WTC11 (cell line): ENCODE data around the gene ARFGAP2. TPM values are rescaled to one million over a fixed set of nuclear protein-coding genes. Genes with fewer than 3 reads are reported as not detected.

Source experiments
- ATAC-seq: fragments of 200-7000 bp; cut with Tn5 transposase; 2 replicates; pipeline ENCODE4 v1.10.0; 2021; ENCODE audit warnings: mild to moderate bottlenecking, moderate library complexity
- CTCF ChIA-PET: fragments of 300-600 bp; sonication (Branson Sonifier 250); formaldehyde crosslinking; loops from one replicate; lab custom pipeline; 2021; ENCODE audit warnings: antibody characterized with exemption; lab: Charles Lee
- POLR2A ChIA-PET: fragments of 350-600 bp; sonication (Branson Sonifier 250); formaldehyde crosslinking; loops from one replicate; lab custom pipeline; 2021; ENCODE audit warnings: antibody characterized with exemption; lab: Charles Lee
- DNase-seq: peaks from one replicate; pipeline ENCODE4 v3.0.0; 2021; ENCODE audit warnings: low spot score
- H3K27ac Mint-ChIP-seq: 2 replicates; pipeline ENCODE4 v1.8.0; 2021; ENCODE audit warnings: mixed read lengths
- H3K27me3 Mint-ChIP-seq: 2 replicates; pipeline ENCODE4 v1.8.0; 2021; ENCODE audit warnings: low read depth, mild to moderate bottlenecking, moderate library complexity, mixed read lengths
- H3K36me3 Mint-ChIP-seq: 2 replicates; pipeline ENCODE4 v1.8.0; 2021; ENCODE audit warnings: mixed read lengths
- H3K4me1 Mint-ChIP-seq: 2 replicates; pipeline ENCODE4 v1.8.0; 2022; ENCODE audit warnings: mixed read lengths
- H3K4me3 Mint-ChIP-seq: 2 replicates; pipeline ENCODE4 v1.8.0; 2021; ENCODE audit warnings: mild to moderate bottlenecking, moderate library complexity, mixed read lengths
- H3K9me3 Mint-ChIP-seq: 2 replicates; pipeline ENCODE4 v1.8.0; 2021; ENCODE audit warnings: mixed read lengths
- CBFB ChIP-seq: sonication (generic); formaldehyde crosslinking; IDR thresholded peaks from 2 replicates; pipeline ENCODE4 v1.8.1; 2022; ENCODE audit warnings: mild to moderate bottlenecking, low read depth, missing genetic modification reagents
- CREB1 ChIP-seq: sonication (generic); formaldehyde crosslinking; IDR thresholded peaks from 2 replicates; pipeline ENCODE4 v1.8.0; 2023; ENCODE audit warnings: mild to moderate bottlenecking, missing genetic modification reagents
- E2F4 ChIP-seq: sonication (generic); formaldehyde crosslinking; IDR thresholded peaks from 2 replicates; pipeline ENCODE4 v1.8.1; 2022; ENCODE audit warnings: low read depth, mild to moderate bottlenecking, moderate library complexity, missing genetic modification reagents, borderline replicate concordance
- FOXJ3 ChIP-seq: sonication (generic); formaldehyde crosslinking; IDR thresholded peaks from 2 replicates; pipeline ENCODE4 v1.9.0; 2021; ENCODE audit warnings: missing genetic modification reagents, mild to moderate bottlenecking, borderline replicate concordance
- FOXK1 ChIP-seq: sonication (generic); formaldehyde crosslinking; IDR thresholded peaks from 2 replicates; pipeline ENCODE4 v1.8.0; 2022; ENCODE audit warnings: mild to moderate bottlenecking, moderate library complexity, missing genetic modification reagents
- FOXP1 ChIP-seq: sonication (generic); formaldehyde crosslinking; IDR thresholded peaks from 2 replicates; pipeline ENCODE4 v1.8.0; 2022; ENCODE audit warnings: missing genetic modification reagents, mild to moderate bottlenecking, moderate library complexity, borderline replicate concordance
- JAZF1 ChIP-seq: fragments of 250-450 bp; sonication (Bioruptor Pico); IDR thresholded peaks from 2 replicates; pipeline ENCODE4 v1.9.0; 2021; ENCODE audit warnings: moderate library complexity, mild to moderate bottlenecking, inconsistent platforms
- MYBL2 ChIP-seq: sonication (generic); formaldehyde crosslinking; IDR thresholded peaks from 2 replicates; pipeline ENCODE4 v1.8.1; 2023; ENCODE audit warnings: mild to moderate bottlenecking, moderate library complexity, missing genetic modification reagents
- NFYB ChIP-seq: sonication (generic); formaldehyde crosslinking; conservative IDR thresholded peaks from 2 replicates; pipeline ENCODE4 v1.8.0; 2022; ENCODE audit warnings: low read depth, missing genetic modification reagents
- OVOL2 ChIP-seq: fragments of 250-450 bp; sonication (Bioruptor Pico); IDR thresholded peaks from 2 replicates; pipeline ENCODE4 v1.9.0; 2021; ENCODE audit warnings: mild to moderate bottlenecking, borderline replicate concordance
- PREB ChIP-seq: sonication (generic); formaldehyde crosslinking; IDR thresholded peaks from 2 replicates; pipeline ENCODE4 v1.8.1; 2022; ENCODE audit warnings: mild to moderate bottlenecking, missing genetic modification reagents, moderate library complexity, borderline replicate concordance
- PRRX2 ChIP-seq: fragments of 250-450 bp; sonication (Bioruptor Pico); IDR thresholded peaks from 2 replicates; pipeline ENCODE4 v1.8.0; 2021; ENCODE audit warnings: mild to moderate bottlenecking
- TCF7 ChIP-seq: sonication (generic); formaldehyde crosslinking; IDR thresholded peaks from 2 replicates; pipeline ENCODE4 v1.8.0; 2022; ENCODE audit warnings: mild to moderate bottlenecking, low read depth, missing genetic modification reagents, moderate library complexity
- TEAD4 ChIP-seq: sonication (generic); formaldehyde crosslinking; IDR thresholded peaks from 2 replicates; pipeline ENCODE4 v1.8.0; 2022; ENCODE audit warnings: mild to moderate bottlenecking, missing genetic modification reagents
- ZBTB43 ChIP-seq: sonication (generic); formaldehyde crosslinking; IDR thresholded peaks from 2 replicates; pipeline ENCODE4 v1.8.1; 2023; ENCODE audit warnings: mild to moderate bottlenecking, missing genetic modification reagents
- ZNF232 ChIP-seq: sonication (generic); formaldehyde crosslinking; IDR thresholded peaks from 2 replicates; pipeline ENCODE4 v1.8.0; 2022; ENCODE audit warnings: mild to moderate bottlenecking, missing genetic modification reagents
- ZNF317 ChIP-seq: sonication (generic); formaldehyde crosslinking; IDR thresholded peaks from 2 replicates; pipeline ENCODE4 v1.8.1; 2023; ENCODE audit warnings: low read depth, mild to moderate bottlenecking, moderate library complexity, missing genetic modification reagents, borderline replicate concordance
- ZNF425 ChIP-seq: fragments of 250-450 bp; sonication (Bioruptor Pico); conservative IDR thresholded peaks from 2 replicates; pipeline ENCODE4 v1.9.0; 2021; ENCODE audit warnings: mild to moderate bottlenecking
- ZNF512 ChIP-seq: sonication (generic); formaldehyde crosslinking; IDR thresholded peaks from 2 replicates; pipeline ENCODE4 v1.8.1; 2022; ENCODE audit warnings: missing genetic modification reagents, borderline replicate concordance
- total RNA-seq: library from RNA; stranded (reverse); gene quantifications from 3 replicates; pipeline ENCODE4 v1.2.3, GENCODE V29; 2021

ARFGAP2 gene
- total RNA-seq, 1 experiment from 2014 or later = 73.0 TPM

- ATAC-seq (no peak), DNase-seq (no peak)
- TF ChIP-seq FOXK1 (CRISPR knock-in tag) (no peak), FOXP1 (no peak), CREB1 (CRISPR knock-in tag) (no peak), ZNF317 (CRISPR knock-in tag) (no peak), CBFB (CRISPR knock-in tag) (no peak), JAZF1 (CRISPR knock-in tag) (no peak), E2F4 (CRISPR knock-in tag) (no peak), FOXJ3 (no peak), TCF7 (CRISPR knock-in tag) (no peak), NFYB (CRISPR knock-in tag) (no peak), ZBTB43 (CRISPR knock-in tag) (no peak), PREB (CRISPR knock-in tag) (no peak), PRRX2 (CRISPR knock-in tag) (no peak), ZNF232 (CRISPR knock-in tag) (no peak), MYBL2 (CRISPR knock-in tag) (no peak), TEAD4 (CRISPR knock-in tag) (no peak), ZNF512 (CRISPR knock-in tag) (no peak), ZNF425 (CRISPR knock-in tag) (no peak), OVOL2 (no peak)
- Mint-ChIP-seq H3K4me3 (no peak overlapping the region), H3K27me3 (no peaks in the 10 kb centered on the region), H3K36me3 (peaks cover 48% of the 10 kb centered on the region), H3K9me3 (no peaks in the 10 kb centered on the region), H3K27ac (no peak overlapping the region; the same call in 1 of the 2 replicates), H3K4me1 (peaks cover 7% of the 10 kb centered on the region)
- POLR2A ChIA-PET = interaction anchor here (0.5 kb wide), 2 partner anchors 42 to 1819 kb away, joined by 3 to 4 read pairs; no protein-coding TSS in a partner anchor
- CTCF ChIA-PET = interaction anchor here (0.9 to 2.4 kb wide), 6 partner anchors 8 to 183 kb away, joined by 3 to 12 read pairs (median 4); no protein-coding TSS in a partner anchor
These were observed 4.8 kb downstream of the ARFGAP2 start for GRCh38 chr11:47171856-47172255.
